Measurements from ENCODE around the gene DPYSL5. TPM values are rescaled to one million over a fixed set of nuclear protein-coding genes. Genes with fewer than 3 reads are reported as not detected.

Gene DPYSL5
- polyA plus RNA-seq, 1 donor from 2014 or later, result 111 TPM

DNA sequence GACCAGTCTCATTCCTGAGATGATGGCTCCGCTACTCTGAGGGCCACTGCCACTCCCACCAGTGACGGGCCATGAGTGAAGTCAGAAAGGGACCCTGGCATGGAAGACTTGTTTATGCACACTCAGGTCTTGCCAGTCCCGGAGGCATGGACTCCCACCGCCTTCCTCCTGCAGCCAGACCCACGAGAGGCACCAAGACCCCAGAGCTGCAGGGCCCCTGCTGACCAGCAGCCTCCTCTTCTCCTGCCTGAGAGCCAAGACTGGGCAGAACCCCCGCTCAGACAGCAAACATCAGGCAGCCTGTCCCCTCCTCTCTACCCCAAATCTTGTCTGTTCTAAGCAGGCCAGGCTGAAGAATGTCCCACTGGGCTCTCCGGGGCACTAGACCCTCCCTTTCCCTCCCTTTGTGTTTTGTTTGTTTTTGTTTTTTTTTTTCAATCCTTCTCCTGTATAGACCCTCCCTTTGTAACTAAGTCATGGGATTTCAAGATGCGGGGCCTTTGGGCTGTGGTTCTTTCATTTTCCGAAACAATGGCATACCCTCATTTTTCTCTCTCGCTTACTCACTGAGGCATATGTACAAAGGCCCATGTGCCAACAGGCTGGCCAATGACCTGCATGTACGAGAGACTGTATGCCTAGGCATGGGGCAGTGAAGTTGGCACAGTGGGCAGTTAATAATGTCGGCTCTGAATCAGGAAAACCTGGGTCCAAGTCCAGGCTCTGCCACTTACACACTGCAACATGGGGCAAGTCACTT, 98.2 kb downstream of the DPYSL5 start:
- H3K79me2 ChIP-seq (replicated peaks; ENCODE audit: insufficient read depth, low read length), result no peaks in the 10 kb centered on the region
- no peaks in the 10 kb centered on the region for H3K9me3 ChIP-seq (ENCODE audit: low read length)
- H3K4me2 ChIP-seq (ENCODE audit: low read length), result no peak overlapping the region
- no peaks in the 10 kb centered on the region for H3K36me3 ChIP-seq (ENCODE audit: insufficient read depth, low read length)
- no peaks in the 10 kb centered on the region for H3F3A ChIP-seq (ENCODE audit: insufficient read depth, low read length, poor library complexity, severe bottlenecking)
- H3K27ac ChIP-seq (ENCODE audit: low read length), result no peak overlapping the region
- H3K27me3 ChIP-seq (ENCODE audit: insufficient read depth, low read depth, low read length), result no peaks in the 10 kb centered on the region
- H3K9ac ChIP-seq (ENCODE audit: low read length), result no peak overlapping the region
- H4K20me1 ChIP-seq (ENCODE audit: insufficient read depth), result peaks cover 5% of the 10 kb centered on the region
- no peak for TF ChIP-seq EP300 (conservative IDR thresholded peaks at IDR 0.05; ENCODE audit: poor library complexity, severe bottlenecking)
- TF ChIP-seq RAD21 (conservative IDR thresholded peaks at IDR 0.05), result no peak
- TF ChIP-seq, protein P1, sequence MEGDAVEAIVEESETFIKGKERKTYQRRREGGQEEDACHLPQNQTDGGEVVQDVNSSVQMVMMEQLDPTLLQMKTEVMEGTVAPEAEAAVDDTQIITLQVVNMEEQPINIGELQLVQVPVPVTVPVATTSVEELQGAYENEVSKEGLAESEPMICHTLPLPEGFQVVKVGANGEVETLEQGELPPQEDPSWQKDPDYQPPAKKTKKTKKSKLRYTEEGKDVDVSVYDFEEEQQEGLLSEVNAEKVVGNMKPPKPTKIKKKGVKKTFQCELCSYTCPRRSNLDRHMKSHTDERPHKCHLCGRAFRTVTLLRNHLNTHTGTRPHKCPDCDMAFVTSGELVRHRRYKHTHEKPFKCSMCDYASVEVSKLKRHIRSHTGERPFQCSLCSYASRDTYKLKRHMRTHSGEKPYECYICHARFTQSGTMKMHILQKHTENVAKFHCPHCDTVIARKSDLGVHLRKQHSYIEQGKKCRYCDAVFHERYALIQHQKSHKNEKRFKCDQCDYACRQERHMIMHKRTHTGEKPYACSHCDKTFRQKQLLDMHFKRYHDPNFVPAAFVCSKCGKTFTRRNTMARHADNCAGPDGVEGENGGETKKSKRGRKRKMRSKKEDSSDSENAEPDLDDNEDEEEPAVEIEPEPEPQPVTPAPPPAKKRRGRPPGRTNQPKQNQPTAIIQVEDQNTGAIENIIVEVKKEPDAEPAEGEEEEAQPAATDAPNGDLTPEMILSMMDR (IDR thresholded peaks at IDR 0.05; ENCODE audit: poor library complexity, severe bottlenecking), result no peak
- TF ChIP-seq, protein P2, sequence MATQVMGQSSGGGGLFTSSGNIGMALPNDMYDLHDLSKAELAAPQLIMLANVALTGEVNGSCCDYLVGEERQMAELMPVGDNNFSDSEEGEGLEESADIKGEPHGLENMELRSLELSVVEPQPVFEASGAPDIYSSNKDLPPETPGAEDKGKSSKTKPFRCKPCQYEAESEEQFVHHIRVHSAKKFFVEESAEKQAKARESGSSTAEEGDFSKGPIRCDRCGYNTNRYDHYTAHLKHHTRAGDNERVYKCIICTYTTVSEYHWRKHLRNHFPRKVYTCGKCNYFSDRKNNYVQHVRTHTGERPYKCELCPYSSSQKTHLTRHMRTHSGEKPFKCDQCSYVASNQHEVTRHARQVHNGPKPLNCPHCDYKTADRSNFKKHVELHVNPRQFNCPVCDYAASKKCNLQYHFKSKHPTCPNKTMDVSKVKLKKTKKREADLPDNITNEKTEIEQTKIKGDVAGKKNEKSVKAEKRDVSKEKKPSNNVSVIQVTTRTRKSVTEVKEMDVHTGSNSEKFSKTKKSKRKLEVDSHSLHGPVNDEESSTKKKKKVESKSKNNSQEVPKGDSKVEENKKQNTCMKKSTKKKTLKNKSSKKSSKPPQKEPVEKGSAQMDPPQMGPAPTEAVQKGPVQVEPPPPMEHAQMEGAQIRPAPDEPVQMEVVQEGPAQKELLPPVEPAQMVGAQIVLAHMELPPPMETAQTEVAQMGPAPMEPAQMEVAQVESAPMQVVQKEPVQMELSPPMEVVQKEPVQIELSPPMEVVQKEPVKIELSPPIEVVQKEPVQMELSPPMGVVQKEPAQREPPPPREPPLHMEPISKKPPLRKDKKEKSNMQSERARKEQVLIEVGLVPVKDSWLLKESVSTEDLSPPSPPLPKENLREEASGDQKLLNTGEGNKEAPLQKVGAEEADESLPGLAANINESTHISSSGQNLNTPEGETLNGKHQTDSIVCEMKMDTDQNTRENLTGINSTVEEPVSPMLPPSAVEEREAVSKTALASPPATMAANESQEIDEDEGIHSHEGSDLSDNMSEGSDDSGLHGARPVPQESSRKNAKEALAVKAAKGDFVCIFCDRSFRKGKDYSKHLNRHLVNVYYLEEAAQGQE (IDR thresholded peaks at IDR 0.05; ENCODE audit: borderline replicate concordance), result no peak
- TF ChIP-seq EZH2 (IDR thresholded peaks at IDR 0.05; ENCODE audit: borderline replicate concordance, insufficient read depth, low read length, poor library complexity, severe bottlenecking), result no peak
- TF ChIP-seq POLR2AphosphoS5 (IDR thresholded peaks at IDR 0.05), result no peak
- no peak for TF ChIP-seq SMC3 (conservative IDR thresholded peaks at IDR 0.05; ENCODE audit: poor library complexity)
- TF ChIP-seq MXI1 (conservative IDR thresholded peaks at IDR 0.05; ENCODE audit: poor library complexity, severe bottlenecking), result no peak
- no peak for TF ChIP-seq TAF1 (IDR thresholded peaks at IDR 0.05; ENCODE audit: low read depth)
- H3K9me2 ChIP-seq (ENCODE audit: insufficient read depth, low read length), result no peaks in the 10 kb centered on the region
- H3K4me3 ChIP-seq (ENCODE audit: low read length), result no peak overlapping the region
- H2AFZ ChIP-seq (ENCODE audit: low read depth, low read length), result no peak overlapping the region

DNA sequence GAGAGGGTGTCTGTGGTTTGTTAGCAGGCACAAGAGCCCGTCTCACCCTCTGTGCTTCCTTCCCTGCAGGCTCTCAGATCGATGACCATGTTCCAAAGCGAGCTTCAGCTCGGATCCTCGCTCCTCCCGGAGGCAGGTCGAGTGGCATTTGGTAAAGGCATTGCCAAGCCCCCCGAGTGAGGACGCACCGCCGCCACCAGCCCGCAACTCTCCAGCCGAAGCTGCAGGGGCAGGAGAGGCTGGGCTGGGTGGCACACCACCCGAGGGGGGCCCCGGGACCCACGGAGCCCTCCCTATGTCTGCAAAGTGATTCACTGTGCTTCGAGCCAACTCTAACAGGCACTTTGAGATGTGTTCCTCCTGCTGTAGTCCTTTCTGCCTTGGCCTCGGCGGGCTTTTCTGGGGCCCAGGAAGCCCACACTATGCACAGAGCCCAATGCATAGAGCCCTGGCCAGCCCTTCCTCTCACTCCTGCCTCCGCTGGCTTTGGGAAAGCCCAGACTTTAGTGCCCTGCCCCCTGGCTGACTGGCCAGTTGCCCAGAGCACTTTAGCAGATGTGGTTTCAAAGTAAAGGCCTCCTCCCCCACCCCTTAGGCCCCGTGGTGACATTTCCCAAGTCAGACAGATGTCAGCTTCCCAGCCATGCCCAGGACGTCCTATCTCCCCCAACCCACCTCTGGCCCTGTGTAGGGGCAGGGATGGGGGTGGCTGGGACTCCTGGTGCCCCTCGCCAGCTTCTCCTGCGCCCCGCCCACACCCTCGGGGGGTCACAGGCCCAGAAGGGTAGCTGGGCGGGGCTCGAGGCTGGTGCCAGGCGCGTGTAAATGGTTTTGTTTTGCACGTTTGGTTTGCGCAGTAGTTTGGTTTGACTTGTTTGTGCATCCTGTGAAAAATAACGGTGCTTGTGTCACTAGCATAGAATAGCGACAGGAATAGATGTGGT, 99.2 kb downstream of the DPYSL5 start:
- Histone ChIP-seq H2AFZ (ENCODE audit: low read depth, low read length) (no peak overlapping the region), H3K36me3 (ENCODE audit: insufficient read depth, low read length) (no peaks in the 10 kb centered on the region), H3F3A (ENCODE audit: insufficient read depth, low read length, poor library complexity, severe bottlenecking) (no peaks in the 10 kb centered on the region), H3K9ac (ENCODE audit: low read length) (no peak overlapping the region), H3K4me3 (ENCODE audit: low read length) (no peak overlapping the region), H4K20me1 (ENCODE audit: insufficient read depth) (peaks cover 5% of the 10 kb centered on the region), H3K79me2 (replicated peaks; ENCODE audit: insufficient read depth, low read length) (no peaks in the 10 kb centered on the region), H3K27me3 (ENCODE audit: insufficient read depth, low read depth, low read length) (no peaks in the 10 kb centered on the region), H3K9me3 (ENCODE audit: low read length) (no peaks in the 10 kb centered on the region), H3K9me2 (ENCODE audit: insufficient read depth, low read length) (no peaks in the 10 kb centered on the region), H3K4me2 (ENCODE audit: low read length) (no peak overlapping the region), H3K27ac (ENCODE audit: low read length) (no peak overlapping the region)
- TF ChIP-seq RAD21 (conservative IDR thresholded peaks at IDR 0.05) (no peak), POLR2AphosphoS5 (IDR thresholded peaks at IDR 0.05) (peak; percentile 6)

All from neural cell (in vitro differentiated cells).